GM18507 (cell line): ENCODE measurements around the gene PLXNA4.
"Not testable (repeated sequence)": the region's sequence is repeated elsewhere in the genome, so short reads cannot be mapped to it uniquely, and the experiment has no call there.

Source experiments
- DNase-seq: peaks from one replicate; pipeline ENCODE4 v3.0.0; 2011; ENCODE audit warnings: low read depth; ENCODE audit not compliant: insufficient read length; ENCODE audit errors: extremely low spot score
- FAIRE-seq: peaks from 2 replicates; lab custom pipeline; 2011; peaks lifted over from hg19 to GRCh38; lab: Jason Lieb, UNC

PLXNA4 gene

GRCh38 chr7:132410861-132411541 lies 165.3 kb downstream of the PLXNA4 start:
- no peak for FAIRE-seq
- DNase-seq, result no peak

GRCh38 chr7:132410385-132410784 lies 165.9 kb downstream of the PLXNA4 start:
- DNase-seq (no peak), FAIRE-seq (no peak)

GRCh38 chr7:132407764-132408163 lies 168.5 kb downstream of the PLXNA4 start:
- no peak for FAIRE-seq
- DNase-seq, result no peak

DNA sequence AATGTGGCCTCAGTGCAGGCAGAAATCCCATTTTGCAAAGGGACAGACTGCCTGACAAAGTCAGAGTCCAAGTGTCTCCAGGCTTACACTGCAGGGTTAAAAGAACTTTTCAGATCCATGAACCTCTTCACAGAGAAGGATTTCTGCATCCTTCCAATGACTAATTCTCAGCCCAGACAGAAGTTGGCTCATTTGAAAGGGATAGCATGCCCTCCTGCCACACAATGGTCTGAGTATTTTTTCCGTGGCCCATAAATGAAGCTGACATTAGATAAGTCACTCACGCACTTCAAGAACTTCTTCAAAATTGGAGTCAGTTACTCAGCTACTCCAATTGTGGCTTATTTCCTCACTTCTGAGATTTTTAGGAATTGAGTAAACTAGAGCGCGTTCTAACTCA lies 170.2 kb downstream of the PLXNA4 start:
- no peak for FAIRE-seq
- no peak for DNase-seq

- FAIRE-seq (no peak), DNase-seq (no peak)
Observed at GRCh38 chr7:132404261-132404660, 172.0 kb downstream of the PLXNA4 start.

GRCh38 chr7:132403465-132404110 lies 172.7 kb downstream of the PLXNA4 start:
- no peak for DNase-seq
- no peak for FAIRE-seq

DNA sequence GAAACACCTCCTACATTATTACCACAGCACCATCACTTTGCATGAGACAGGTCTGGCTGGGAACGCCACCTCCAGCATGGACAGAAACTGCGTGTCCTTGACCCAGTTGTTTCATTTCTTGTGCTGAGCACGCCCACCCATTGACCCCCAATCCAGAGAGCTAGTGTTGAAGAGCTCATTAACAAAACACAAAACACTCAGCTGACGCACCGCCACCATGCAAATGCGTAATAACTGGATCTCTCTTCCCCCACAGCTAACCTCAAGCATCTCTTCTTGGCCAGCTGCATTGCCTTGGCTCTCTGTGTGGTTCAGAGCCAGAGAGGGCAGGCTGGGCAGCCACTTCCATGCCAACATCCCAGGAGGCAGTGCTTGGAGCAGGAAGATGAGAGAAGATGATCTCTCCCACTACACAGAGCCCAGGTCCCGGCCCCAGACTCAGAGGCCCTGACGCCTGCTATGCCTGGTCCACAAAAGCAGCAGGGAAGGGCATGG lies 173.5 kb downstream of the PLXNA4 start:
- no peak for FAIRE-seq
- no peak for DNase-seq

GRCh38 chr7:132402096-132402495 lies 174.2 kb downstream of the PLXNA4 start:
- FAIRE-seq, result no peak
- no peak for DNase-seq

DNA sequence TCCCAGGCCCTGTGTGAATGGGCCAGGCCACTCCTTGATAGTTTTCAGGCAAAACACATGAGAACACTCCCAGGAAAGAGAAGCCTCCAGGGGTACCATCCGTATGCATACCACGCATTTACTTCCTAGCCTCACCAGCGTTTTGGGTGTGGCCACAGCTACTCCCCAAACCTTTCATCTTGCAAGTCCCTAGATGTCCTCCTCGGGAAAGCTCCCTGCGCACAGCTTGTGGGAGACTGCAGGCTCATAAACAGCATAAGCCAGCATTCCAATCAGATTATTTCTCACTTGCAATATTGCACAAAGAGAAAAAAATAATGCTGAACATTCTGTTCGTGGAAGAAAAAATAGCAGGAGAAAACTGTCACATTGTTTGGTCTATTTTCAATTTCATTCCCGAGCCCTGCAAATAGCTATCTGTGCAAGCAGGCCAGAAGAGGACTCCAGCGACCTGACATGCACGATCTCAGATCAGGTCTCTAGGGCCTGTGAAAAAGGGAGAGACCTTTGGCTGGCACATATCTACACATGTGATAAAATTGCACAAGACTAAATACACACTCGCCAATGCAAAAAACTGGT lies 175.6 kb downstream of the PLXNA4 start:
- FAIRE-seq (no peak), DNase-seq (no peak)

GRCh38 chr7:132399367-132399766 lies 176.9 kb downstream of the PLXNA4 start:
- DNase-seq, result no peak
- FAIRE-seq, result no peak

DNA sequence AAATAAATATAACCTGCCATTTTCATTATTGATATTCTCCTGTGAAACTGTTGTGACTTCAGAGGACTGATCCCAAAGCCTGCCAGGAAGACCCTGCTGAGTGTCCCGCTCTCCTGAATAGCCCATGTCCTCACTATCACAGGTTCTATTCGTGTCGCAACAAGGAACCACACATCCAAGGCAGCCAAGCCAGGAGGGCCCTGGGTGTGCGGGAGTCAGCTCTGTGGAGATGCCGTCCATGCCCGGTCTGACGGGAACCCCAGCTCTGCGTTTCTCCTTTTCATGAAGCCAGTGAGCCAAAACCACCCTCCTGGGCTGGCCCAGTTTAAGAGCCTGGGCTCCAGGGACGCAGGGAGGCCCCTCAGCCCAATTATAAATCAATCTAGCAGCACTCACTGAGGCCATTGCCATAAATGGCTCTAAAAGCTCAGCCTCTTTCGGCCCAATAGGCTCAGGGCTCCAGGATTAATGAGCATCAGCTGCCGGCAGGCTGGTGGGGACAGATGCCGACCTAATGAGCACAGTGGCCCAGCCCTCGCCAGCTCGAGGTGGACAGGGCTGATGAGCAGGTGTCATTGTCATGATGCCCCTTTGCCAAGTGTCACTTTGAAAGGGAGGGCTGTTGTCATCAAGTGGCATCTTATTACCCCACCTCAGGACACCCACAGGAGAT lies 177.9 kb downstream of the PLXNA4 start:
- no peak for DNase-seq

DNA sequence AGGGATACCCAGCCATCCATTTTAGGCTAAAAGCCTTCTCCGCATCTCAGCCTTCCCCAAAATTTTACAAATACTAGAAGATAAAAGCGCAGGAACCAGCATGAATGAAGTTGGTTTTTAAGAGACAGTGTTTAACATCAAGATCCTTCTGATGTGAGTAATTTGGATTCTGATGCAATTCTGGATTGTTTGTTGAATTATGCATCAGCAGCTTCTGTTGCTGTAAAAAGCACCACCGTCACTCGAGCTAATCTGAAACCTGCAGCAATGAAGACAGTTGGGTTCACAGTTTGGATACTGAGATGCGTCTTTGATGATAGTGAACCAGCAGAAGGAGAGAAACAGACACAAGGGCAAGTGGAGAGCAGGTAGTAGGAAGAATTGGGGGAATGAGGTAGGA lies 179.2 kb downstream of the PLXNA4 start:
- DNase-seq (no peak), FAIRE-seq (no peak)

More for the DNA sequence above, 177.9 kb downstream of the PLXNA4 start:
- no peak for FAIRE-seq

DNA sequence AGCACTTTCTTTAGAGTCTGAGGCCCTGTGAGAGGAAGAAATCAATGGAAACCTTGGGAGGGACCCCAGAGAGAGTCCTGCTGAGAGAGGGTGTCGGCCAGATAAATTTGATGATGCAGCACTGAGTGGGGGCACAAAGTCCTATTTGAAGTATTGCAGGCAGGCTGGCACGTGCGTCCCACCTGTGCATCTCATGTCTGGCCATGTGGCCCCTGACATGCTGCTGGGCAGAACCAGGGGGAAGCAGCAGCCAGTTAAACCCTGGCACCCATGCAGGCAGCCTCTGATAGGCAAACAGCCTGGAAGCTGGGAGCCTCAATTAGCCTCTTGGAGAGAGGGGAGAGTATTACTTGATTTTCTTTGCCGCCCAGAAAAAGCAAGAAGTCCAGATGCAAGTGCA lies 180.9 kb downstream of the PLXNA4 start:
- FAIRE-seq (no peak), DNase-seq (no peak)

DNA sequence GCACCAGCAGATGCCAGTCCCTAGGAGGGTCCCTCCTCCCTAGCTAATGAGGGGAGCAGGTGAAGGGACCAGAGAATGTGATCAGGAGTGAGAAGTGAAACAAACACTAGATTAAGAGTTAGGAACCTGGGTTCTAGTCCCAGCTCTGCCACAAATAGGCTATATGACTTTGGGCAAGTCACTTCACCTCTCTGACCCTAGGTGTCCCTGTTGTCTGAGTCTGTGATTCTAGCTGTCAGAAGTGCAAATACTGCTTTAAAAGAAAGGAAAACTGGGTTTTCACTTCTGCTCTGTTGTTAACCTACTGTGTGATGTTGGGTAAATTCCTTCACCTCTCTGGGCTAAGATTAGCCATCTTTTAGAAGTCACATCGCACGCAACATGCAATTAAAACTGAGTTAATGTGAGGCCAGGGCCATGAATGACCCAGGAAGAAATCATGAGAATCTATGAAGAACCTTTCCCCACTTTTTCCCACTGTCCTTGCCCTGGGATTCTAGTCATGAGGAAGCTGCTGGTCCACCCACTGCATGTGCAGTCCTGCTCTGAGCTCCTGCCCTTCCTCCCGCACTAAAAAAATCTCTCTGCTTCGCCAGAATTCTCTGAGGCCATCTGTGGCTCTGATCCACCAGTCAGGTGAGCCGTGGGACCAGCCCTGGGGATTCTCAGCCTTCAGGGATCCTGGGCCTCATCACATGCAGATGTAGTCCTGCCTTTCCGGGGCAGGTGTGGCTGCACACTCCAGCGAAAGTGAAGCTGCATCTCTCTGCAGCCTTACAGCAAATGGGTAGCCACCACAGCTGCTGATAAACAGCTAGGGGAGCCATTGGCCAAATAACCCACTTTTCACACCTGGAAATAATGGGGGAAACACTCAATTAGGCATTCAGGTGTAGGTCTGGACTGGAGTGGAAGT lies 181.7 kb downstream of the PLXNA4 start:
- DNase-seq (no peak), FAIRE-seq (no peak)

DNA sequence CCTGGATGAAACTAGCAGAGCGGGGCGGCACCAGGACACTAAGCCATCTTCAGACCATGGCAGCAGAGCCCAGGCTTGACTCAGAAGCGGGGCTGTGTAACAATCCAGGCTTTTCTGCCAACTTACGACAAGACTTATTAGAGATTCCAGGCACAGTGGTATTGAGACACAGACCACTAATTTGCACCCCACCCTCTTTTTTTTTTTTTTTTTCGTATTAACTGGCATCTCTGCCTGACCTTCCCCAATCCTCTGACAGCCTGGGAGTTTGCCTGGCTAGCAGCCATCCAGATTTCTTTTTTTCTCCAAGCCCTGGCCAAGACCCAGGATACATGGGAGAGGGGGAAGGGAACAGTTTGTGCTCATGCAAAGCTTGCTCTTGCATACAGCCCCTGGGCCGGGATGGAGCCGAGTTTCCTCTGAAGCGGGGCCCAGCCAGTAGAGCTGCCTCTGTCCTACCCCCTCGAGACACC lies 182.4 kb downstream of the PLXNA4 start:
- no peak for DNase-seq
- FAIRE-seq, result no peak

- FAIRE-seq (no peak), DNase-seq (no peak)
Observed at GRCh38 chr7:132392713-132393112, 183.6 kb downstream of the PLXNA4 start.

DNA sequence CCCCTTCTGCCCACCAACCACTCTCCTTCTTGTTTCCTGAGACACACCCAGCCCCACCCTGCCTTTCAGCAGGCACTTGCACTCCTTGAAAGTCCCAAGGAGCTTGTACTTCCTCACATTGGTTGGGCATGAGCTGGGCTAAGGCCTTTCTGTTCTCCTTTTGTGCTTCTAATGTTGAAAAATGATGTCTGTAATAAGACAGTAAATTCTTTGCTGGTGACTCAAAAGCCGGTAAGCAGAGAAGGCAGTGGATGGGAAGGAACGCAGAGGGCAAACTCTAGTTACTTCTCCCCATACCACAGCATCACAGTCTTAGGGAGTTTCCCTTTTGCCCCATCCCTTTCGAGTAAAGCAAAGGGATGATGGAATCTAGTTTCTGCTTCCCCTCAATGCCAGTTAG lies 185.6 kb downstream of the PLXNA4 start:
- FAIRE-seq (no peak), DNase-seq (no peak)

DNA sequence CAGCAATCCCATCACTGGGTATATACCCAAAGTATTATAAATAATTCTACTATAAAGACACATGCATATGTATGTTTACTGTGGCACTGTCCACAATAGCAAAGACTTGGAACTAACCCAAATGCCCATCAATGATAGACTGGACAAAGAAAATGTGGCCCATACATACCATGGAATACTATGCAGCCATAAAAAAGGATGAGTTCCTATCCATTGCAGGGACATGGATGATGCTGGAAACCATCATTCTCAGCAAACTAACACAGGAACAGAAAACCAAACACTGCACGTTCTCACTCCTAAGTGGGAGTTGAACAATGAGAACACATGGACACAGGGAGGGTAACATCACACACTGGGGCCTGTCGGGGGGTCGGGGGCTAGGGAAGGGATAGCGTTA lies 186.2 kb downstream of the PLXNA4 start:
- DNase-seq, FAIRE-seq: not testable (repeated sequence)

GRCh38 chr7:132388688-132389087 lies 187.6 kb downstream of the PLXNA4 start:
- DNase-seq (no peak), FAIRE-seq (no peak)
